ENCODE measurements around the gene SHISAL1.

DNA sequence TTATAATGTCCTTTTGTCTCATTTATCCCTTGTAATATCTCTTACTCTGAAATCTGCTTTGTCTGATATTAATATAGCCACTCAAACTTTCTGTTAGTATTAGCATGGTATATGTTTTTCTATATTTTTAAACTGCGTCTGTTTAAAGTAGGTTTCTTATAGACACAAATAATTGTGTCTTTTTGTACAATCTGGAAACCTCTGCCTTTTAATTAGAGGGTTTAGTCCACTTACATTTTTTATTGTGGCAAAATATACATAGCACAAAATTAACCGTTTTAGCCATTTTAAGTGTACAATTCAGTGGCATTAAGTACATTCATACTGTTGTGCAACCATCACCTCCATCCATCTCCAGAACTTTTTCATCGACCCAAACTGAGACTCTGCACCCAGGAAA is 103.4 kb downstream of the SHISAL1 start:
- TF ChIP-seq, protein P1, sequence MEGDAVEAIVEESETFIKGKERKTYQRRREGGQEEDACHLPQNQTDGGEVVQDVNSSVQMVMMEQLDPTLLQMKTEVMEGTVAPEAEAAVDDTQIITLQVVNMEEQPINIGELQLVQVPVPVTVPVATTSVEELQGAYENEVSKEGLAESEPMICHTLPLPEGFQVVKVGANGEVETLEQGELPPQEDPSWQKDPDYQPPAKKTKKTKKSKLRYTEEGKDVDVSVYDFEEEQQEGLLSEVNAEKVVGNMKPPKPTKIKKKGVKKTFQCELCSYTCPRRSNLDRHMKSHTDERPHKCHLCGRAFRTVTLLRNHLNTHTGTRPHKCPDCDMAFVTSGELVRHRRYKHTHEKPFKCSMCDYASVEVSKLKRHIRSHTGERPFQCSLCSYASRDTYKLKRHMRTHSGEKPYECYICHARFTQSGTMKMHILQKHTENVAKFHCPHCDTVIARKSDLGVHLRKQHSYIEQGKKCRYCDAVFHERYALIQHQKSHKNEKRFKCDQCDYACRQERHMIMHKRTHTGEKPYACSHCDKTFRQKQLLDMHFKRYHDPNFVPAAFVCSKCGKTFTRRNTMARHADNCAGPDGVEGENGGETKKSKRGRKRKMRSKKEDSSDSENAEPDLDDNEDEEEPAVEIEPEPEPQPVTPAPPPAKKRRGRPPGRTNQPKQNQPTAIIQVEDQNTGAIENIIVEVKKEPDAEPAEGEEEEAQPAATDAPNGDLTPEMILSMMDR (IDR thresholded peaks at IDR 0.05; ENCODE audit: insufficient read depth, low read length) = no peak
- TF ChIP-seq GABPA (IDR thresholded peaks at IDR 0.05; ENCODE audit: low read depth) = no peak
- no peak for TF ChIP-seq POLR2AphosphoS5 (IDR thresholded peaks at IDR 0.05; ENCODE audit: low read depth)

All from HL-60 (cell line).